ENCODE data around the gene STMN3.
A peak's percentile ranks its signal among the peaks of the same experiment; 100 is the strongest.

Gene STMN3

DNA sequence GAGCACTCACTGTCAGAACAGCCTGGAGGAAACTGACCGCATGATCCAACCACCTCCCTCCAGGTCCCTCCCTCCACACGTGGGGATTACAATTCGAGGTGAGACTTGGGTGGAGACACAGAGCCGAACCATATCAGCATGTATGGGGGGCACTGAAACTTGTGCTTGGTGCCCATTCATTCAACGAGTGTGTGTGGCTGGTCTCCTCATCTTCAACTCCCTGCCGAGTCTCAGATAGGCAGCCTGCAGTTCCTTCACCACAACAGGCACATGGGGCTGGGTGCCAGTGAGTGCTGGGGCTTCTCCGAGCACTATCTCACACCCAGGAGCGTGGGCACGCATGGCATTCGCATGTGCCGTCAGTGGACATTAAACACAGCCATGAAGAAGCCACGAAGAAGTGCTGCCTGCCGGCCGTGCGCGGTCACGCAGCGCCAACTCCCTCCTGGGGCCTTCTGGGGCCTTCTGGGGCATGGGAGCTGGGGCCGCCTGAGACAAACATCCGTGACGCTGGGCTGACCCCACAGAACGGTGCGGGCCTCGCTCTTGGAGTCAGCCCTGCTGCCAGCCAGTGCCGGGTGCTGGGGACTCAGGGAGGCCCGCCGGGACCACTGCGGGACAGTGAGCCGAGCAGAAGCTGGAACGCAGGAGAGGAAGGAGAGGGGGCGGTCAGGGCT, 4.2 kb upstream of the STMN3 start:
- Histone ChIP-seq H2AFZ (ENCODE audit: low read length) (peak overlapping the region; percentile 68; the same call in 1 of the 2 replicates), H3K79me2 (ENCODE audit: insufficient read depth, low read length) (no peaks in the 10 kb centered on the region), H3F3A (ENCODE audit: insufficient read depth, low read length) (no peaks in the 10 kb centered on the region), H3K9me2 (ENCODE audit: low read depth, low read length) (no peaks in the 10 kb centered on the region), H3K9ac (ENCODE audit: low read length) (peak overlapping the region; percentile 94), H3K9me3 (ENCODE audit: low read length) (no peaks in the 10 kb centered on the region), H3K36me3 (ENCODE audit: insufficient read depth, low read length) (peaks cover 14% of the 10 kb centered on the region; the same call in 1 of the 2 replicates), H3K4me1 (ENCODE audit: insufficient read depth, low read length, severe bottlenecking) (peaks cover 37% of the 10 kb centered on the region), H4K20me1 (ENCODE audit: insufficient read depth, low read length) (no peaks in the 10 kb centered on the region), H3K27ac (ENCODE audit: low read depth, low read length, poor library complexity, severe bottlenecking) (no peak overlapping the region), H3K4me2 (ENCODE audit: low read length) (peak overlapping the region; percentile 90), H3K27me3 (ENCODE audit: insufficient read depth, low read length) (peaks cover 6% of the 10 kb centered on the region; the same call in 1 of the 2 replicates), H3K4me3 (ENCODE audit: low read depth, low read length, poor library complexity, severe bottlenecking) (peak overlapping the region; percentile 95)
- TF ChIP-seq EZH2 (IDR thresholded peaks at IDR 0.05; ENCODE audit: borderline replicate concordance, low read length) (no peak), CTCF (IDR thresholded peaks at IDR 0.05; ENCODE audit: low read length) (no peak)

DNA sequence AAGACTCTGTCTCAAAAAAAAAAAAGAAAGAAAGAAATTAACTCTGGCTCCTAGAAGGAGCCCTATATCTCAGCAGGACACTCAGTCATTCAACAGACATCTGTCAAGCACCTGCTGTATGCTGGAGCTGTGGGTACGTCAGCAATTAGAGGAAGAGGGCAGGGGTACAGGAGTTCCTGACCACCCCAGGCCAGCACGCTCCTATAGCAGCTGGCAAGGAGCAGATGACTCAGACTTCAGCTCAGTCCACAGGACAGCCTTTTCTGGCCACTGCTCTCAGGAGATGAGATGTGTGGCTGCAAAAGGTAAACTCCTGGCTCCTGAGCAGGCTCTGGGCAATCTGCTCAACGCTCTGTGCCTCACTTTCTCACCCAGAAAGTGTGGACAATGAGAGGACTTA, 3.2 kb upstream of the STMN3 start:
- H3K27me3 ChIP-seq (ENCODE audit: insufficient read depth, low read length) = peaks cover 6% of the 10 kb centered on the region; the same call in 1 of the 2 replicates

GRCh38 chr20:63655249-63655648, 2.0 kb upstream of the STMN3 start:
- no peaks in the 10 kb centered on the region for H3F3A ChIP-seq (ENCODE audit: insufficient read depth, low read length)
- H3K9ac ChIP-seq (ENCODE audit: low read length) = no peak overlapping the region
- peaks cover under 1% of the 10 kb centered on the region; the same call in 1 of the 2 replicates for H3K36me3 ChIP-seq (ENCODE audit: insufficient read depth, low read length)
- H3K79me2 ChIP-seq (ENCODE audit: insufficient read depth, low read length) = no peaks in the 10 kb centered on the region
- no peaks in the 10 kb centered on the region for H4K20me1 ChIP-seq (ENCODE audit: insufficient read depth, low read length)
- no peak overlapping the region for H3K4me2 ChIP-seq (ENCODE audit: low read length)
- H3K27me3 ChIP-seq (ENCODE audit: insufficient read depth, low read length) = peaks cover 6% of the 10 kb centered on the region; the same call in 1 of the 2 replicates
- no peaks in the 10 kb centered on the region for H3K9me2 ChIP-seq (ENCODE audit: low read depth, low read length)
- no peak overlapping the region for H3K4me3 ChIP-seq (ENCODE audit: low read depth, low read length, poor library complexity, severe bottlenecking)
- TF ChIP-seq EZH2 (IDR thresholded peaks at IDR 0.05; ENCODE audit: borderline replicate concordance, low read length) = no peak
- no peak for TF ChIP-seq CTCF (IDR thresholded peaks at IDR 0.05; ENCODE audit: low read length)
- H3K9me3 ChIP-seq (ENCODE audit: low read length) = no peaks in the 10 kb centered on the region
- no peak overlapping the region for H2AFZ ChIP-seq (ENCODE audit: low read length)
- no peak overlapping the region for H3K27ac ChIP-seq (ENCODE audit: low read depth, low read length, poor library complexity, severe bottlenecking)
- peaks cover 40% of the 10 kb centered on the region for H3K4me1 ChIP-seq (ENCODE audit: insufficient read depth, low read length, severe bottlenecking)

More for the DNA sequence above, 3.2 kb upstream of the STMN3 start:
- Histone ChIP-seq H3K4me3 (ENCODE audit: low read depth, low read length, poor library complexity, severe bottlenecking) (no peak overlapping the region), H4K20me1 (ENCODE audit: insufficient read depth, low read length) (no peaks in the 10 kb centered on the region), H3K79me2 (ENCODE audit: insufficient read depth, low read length) (no peaks in the 10 kb centered on the region), H3K9me2 (ENCODE audit: low read depth, low read length) (no peaks in the 10 kb centered on the region), H3K27ac (ENCODE audit: low read depth, low read length, poor library complexity, severe bottlenecking) (no peak overlapping the region), H3K9me3 (ENCODE audit: low read length) (no peaks in the 10 kb centered on the region), H3K4me1 (ENCODE audit: insufficient read depth, low read length, severe bottlenecking) (peaks cover 40% of the 10 kb centered on the region), H3K4me2 (ENCODE audit: low read length) (no peak overlapping the region), H3K9ac (ENCODE audit: low read length) (no peak overlapping the region), H3K36me3 (ENCODE audit: insufficient read depth, low read length) (peaks cover 5% of the 10 kb centered on the region; the same call in 1 of the 2 replicates), H2AFZ (ENCODE audit: low read length) (no peak overlapping the region), H3F3A (ENCODE audit: insufficient read depth, low read length) (no peaks in the 10 kb centered on the region)
- no peak for TF ChIP-seq EZH2 (IDR thresholded peaks at IDR 0.05; ENCODE audit: borderline replicate concordance, low read length)
- no peak for TF ChIP-seq CTCF (IDR thresholded peaks at IDR 0.05; ENCODE audit: low read length)
